ENCODE data around the gene MGMT.

GRCh38 chr10:129441372-129442009 is 25.6 kb upstream of the MGMT start:
- TF ChIP-seq CTCF (conservative IDR thresholded peaks at IDR 0.05 in 1 of 2, IDR thresholded peaks at IDR 0.05 in 1 of 2; ENCODE audit: extremely low read depth in 1 of 2, insufficient read depth in 1 of 2, low read depth in 1 of 2, low read length in 2 of 2) = no peak
- TF ChIP-seq EZH2 (IDR thresholded peaks at IDR 0.05; ENCODE audit: borderline replicate concordance, low read length) = no peak
